HCT116 (cell line): ENCODE data around the gene EGLN3. TPM values are rescaled to one million over a fixed set of nuclear protein-coding genes. Genes with fewer than 3 reads are reported as not detected.

Experiments used
- ATAC-seq: fragments of 200-7000 bp; cut with Tn5 transposase; 2 replicates; pipeline ENCODE4 v1.9.1; 2020; ENCODE audit warnings: mild to moderate bottlenecking, moderate library complexity
- BruUV-seq: library from RNA; stranded (reverse); fragments of 400-500 nt; replicated peaks from 2 replicates; lab custom pipeline; 2021; lab: Mats Ljungman, UMichigan
- CTCF ChIA-PET: fragments of 300-600 bp; sonication (Branson Sonifier 250); formaldehyde crosslinking; loops from one replicate; lab custom pipeline; 2021; ENCODE audit warnings: antibody characterized with exemption; lab: Charles Lee
- POLR2A ChIA-PET: fragments of 300-600, 350-600 bp; sonication (Branson Sonifier 250); formaldehyde crosslinking; loops from one replicate; lab custom pipeline; 2021; ENCODE audit warnings: antibody characterized with exemption; lab: Charles Lee
- RAD21 ChIA-PET, 2 experiments: fragments of 300-600 bp; sonication (Branson Sonifier 250); formaldehyde crosslinking; loops; one replicate each; lab custom pipeline; 2023; ENCODE audit warnings: low total read pairs in 2 of 2; ENCODE audit not compliant: uncharacterized antibody in 2 of 2, unreplicated experiment in 2 of 2, low non-redundant PET in 1 of 2; lab: Charles Lee
- DNase-seq: peaks from one replicate; pipeline ENCODE4 v3.0.0-alpha.2; 2010; ENCODE audit warnings: low read depth, low spot score
- H2AFZ ChIP-seq: fragments of 200-600 bp; shearing (Covaris generic), sonication (generic); 2 replicates; pipeline ENCODE4 v1.6.1; 2017; ENCODE audit warnings: low read depth, mixed run types, mixed read lengths, antibody characterized with exemption, low read length; ENCODE audit not compliant: poor library complexity, severe bottlenecking
- H3K27ac ChIP-seq: 2 replicates; pipeline ENCODE4 v1.5.1; 2012; ENCODE audit warnings: low read depth, low read length
- H3K27me3 ChIP-seq: fragments of 200-600 bp; sonication (generic); 2 replicates; pipeline ENCODE4 v1.6.1; 2016; ENCODE audit warnings: mixed run types, low read length, mixed read lengths; ENCODE audit not compliant: insufficient read depth
- H3K36me3 ChIP-seq, 2 experiments: fragments of 200-500 bp in 1 of 2; fragments of 200-600 bp in 1 of 2; sonication (Bioruptor generic) in 1 of 2; sonication (generic) in 1 of 2; 2 replicates each; pipeline versions ENCODE4 v1.5.1 to v1.6.1; 2014 to 2016; ENCODE audit warnings: low read length in 2 of 2, inconsistent platforms in 1 of 2, mixed read lengths in 1 of 2, mixed run types in 1 of 2; ENCODE audit not compliant: insufficient read depth in 2 of 2, control insufficient read depth in 1 of 2
- H3K4me1 ChIP-seq, 2 experiments: fragments of 200-600 bp in 1 of 2; sonication (generic) in 1 of 2; 2 replicates each; pipeline versions ENCODE4 v1.5.1 to v1.6.1; 2012 to 2017; ENCODE audit warnings: low read length in 2 of 2, inconsistent platforms in 1 of 2, mild to moderate bottlenecking in 1 of 2, mixed read lengths in 1 of 2, mixed run types in 1 of 2, moderate library complexity in 1 of 2; ENCODE audit not compliant: insufficient read depth in 2 of 2, control insufficient read depth in 1 of 2
- H3K4me2 ChIP-seq: fragments of 200-600 bp; sonication (generic); 2 replicates; pipeline ENCODE4 v1.6.1; 2017; ENCODE audit warnings: mixed run types, low read length, mixed read lengths
- H3K4me3 ChIP-seq, 2 experiments: fragments of 200-600 bp in 1 of 2; sonication (generic) in 1 of 2; replicated peaks in 1 of 2; 2 replicates each; pipeline ENCODE4 v1.5.1; 2011 to 2016; ENCODE audit warnings: low read length in 2 of 2, control low read depth in 1 of 2, low read depth in 1 of 2, mild to moderate bottlenecking in 1 of 2, mixed read lengths in 1 of 2, mixed run types in 1 of 2
- H3K79me2 ChIP-seq: fragments of 200-600 bp; sonication (generic); 2 replicates; pipeline ENCODE4 v1.6.1; 2017; ENCODE audit warnings: mild to moderate bottlenecking, mixed run types, low read length, moderate library complexity, mixed read lengths; ENCODE audit not compliant: insufficient read depth
- H3K9ac ChIP-seq: fragments of 200-600 bp; sonication (generic); 2 replicates; pipeline ENCODE4 v1.6.1; 2016; ENCODE audit warnings: low read length, mixed read lengths
- H3K9me2 ChIP-seq: fragments of 200-600 bp; sonication (generic), shearing (Covaris generic); 2 replicates; pipeline ENCODE4 v1.6.1; 2017; ENCODE audit warnings: mixed run types, mild to moderate bottlenecking, moderate library complexity; ENCODE audit not compliant: insufficient read depth
- H3K9me3 ChIP-seq, 2 experiments: fragments of 200-500 bp in 1 of 2; fragments of 200-600 bp in 1 of 2; sonication (Bioruptor generic) in 1 of 2; sonication (generic) in 1 of 2; 2 replicates each; pipeline ENCODE4 v1.6.1; 2014 to 2017; ENCODE audit warnings: low read length in 2 of 2, mixed read lengths in 2 of 2, inconsistent platforms in 1 of 2, low read depth in 1 of 2, mild to moderate bottlenecking in 1 of 2, mixed run types in 1 of 2, moderate library complexity in 1 of 2; ENCODE audit not compliant: control insufficient read depth in 1 of 2, insufficient read depth in 1 of 2
- H4K20me1 ChIP-seq: fragments of 200-600 bp; sonication (generic), shearing (Covaris generic); 2 replicates; pipeline ENCODE4 v1.6.1; 2017; ENCODE audit warnings: mixed run types, mild to moderate bottlenecking, moderate library complexity; ENCODE audit not compliant: insufficient read depth
- CBX3 ChIP-seq: IDR thresholded peaks from 2 replicates; pipeline ENCODE4 v1.6.1; 2012; ENCODE audit warnings: low read depth
- CEBPB ChIP-seq: IDR thresholded peaks from 2 replicates; pipeline ENCODE4 v1.6.1; 2012; ENCODE audit warnings: low read depth
- CTCF ChIP-seq, 3 experiments: fragments of 200-600 bp in 1 of 3; sonication (generic) in 1 of 3; IDR thresholded peaks in 2 of 3; conservative IDR thresholded peaks in 1 of 3; 2 replicates each; pipeline ENCODE4 v1.5.1; 2012 to 2017; ENCODE audit warnings: low read depth in 2 of 3, low read length in 2 of 3, antibody characterized with exemption in 1 of 3, borderline replicate concordance in 1 of 3, control low read depth in 1 of 3, mild to moderate bottlenecking in 1 of 3, mixed read lengths in 1 of 3, mixed run types in 1 of 3, moderate library complexity in 1 of 3; ENCODE audit not compliant: insufficient read depth in 1 of 3
- EGR1 ChIP-seq: IDR thresholded peaks from 2 replicates; pipeline ENCODE4 v1.6.1; 2012; ENCODE audit warnings: low read depth
- EZH2phosphoT487 ChIP-seq: fragments of 200-600 bp; IDR thresholded peaks from 2 replicates; pipeline ENCODE4 v1.6.1; 2018; ENCODE audit warnings: antibody characterized with exemption, borderline replicate concordance
- FOSL1 ChIP-seq: IDR thresholded peaks from 2 replicates; pipeline ENCODE4 v1.6.1; 2012; ENCODE audit warnings: low read depth
- POLR2AphosphoS5 ChIP-seq: IDR thresholded peaks from 2 replicates; pipeline ENCODE4 v1.6.1; 2011; ENCODE audit warnings: mild to moderate bottlenecking, low read depth, low read length, moderate library complexity
- RAD21 ChIP-seq: IDR thresholded peaks from 2 replicates; pipeline ENCODE4 v1.6.1; 2012; ENCODE audit warnings: low read depth, mild to moderate bottlenecking
- SIN3A ChIP-seq: IDR thresholded peaks from 2 replicates; pipeline ENCODE4 v1.6.1; 2012; ENCODE audit warnings: low read depth
- TCF7L2 ChIP-seq: IDR thresholded peaks from 2 replicates; pipeline ENCODE4 v1.7.0; 2011; ENCODE audit warnings: borderline replicate concordance, inconsistent platforms; ENCODE audit not compliant: insufficient read depth, insufficient read length; ENCODE audit errors: extremely low read depth
- ZBTB33 ChIP-seq: IDR thresholded peaks from 2 replicates; pipeline ENCODE4 v1.6.1; 2011; ENCODE audit warnings: mild to moderate bottlenecking, low read length, moderate library complexity; ENCODE audit not compliant: insufficient replicate concordance; ENCODE audit errors: extremely low read depth
- ZNF274 ChIP-seq: fragments of 200-500 bp; sonication (Bioruptor generic); IDR thresholded peaks from 2 replicates; pipeline ENCODE4 v1.6.1; 2014; ENCODE audit warnings: mild to moderate bottlenecking, low read depth, low read length, inconsistent platforms
- intact Hi-C: fragments of 100-400 bp; cut with micrococcal nuclease; formaldehyde crosslinking; loops from 2 replicates; pipeline ENCODE4 v1.10.0; 2022
- total RNA-seq: library from RNA; stranded (reverse); gene quantifications from one replicate; pipeline ENCODE4 v1.2.1, GENCODE V29; 2021; ENCODE audit not compliant: unreplicated experiment

The EGLN3 gene
- total RNA-seq, 1 experiment from 2014 or later: 13.6 TPM

- H3K36me3 ChIP-seq: no peaks in the 10 kb centered on the region
- H3K4me2 ChIP-seq: no peak overlapping the region
- H3K27me3 ChIP-seq: no peaks in the 10 kb centered on the region
- no peak overlapping the region for H3K9ac ChIP-seq
- H3K79me2 ChIP-seq: no peaks in the 10 kb centered on the region
- no TSS peak for BruUV-seq
- no peaks in the 10 kb centered on the region; a peak in 1 of 4 replicates for H3K4me1 ChIP-seq
- H3K9me3 ChIP-seq: no peaks in the 10 kb centered on the region
- no peaks in the 10 kb centered on the region for H3K9me2 ChIP-seq
- intact Hi-C loops: no loop called here
- H2AFZ ChIP-seq: no peak overlapping the region
- TF ChIP-seq EZH2phosphoT487: no peak
- no peak for TF ChIP-seq RAD21
- no peak for TF ChIP-seq CTCF (IDR thresholded peaks at IDR 0.05 in 2 of 3, conservative IDR thresholded peaks at IDR 0.05 in 1 of 3; ENCODE audit: borderline replicate concordance in 1 of 3, insufficient read depth in 1 of 3, low read depth in 2 of 3, low read length in 2 of 3)
- no peak for TF ChIP-seq SIN3A
- no peak for TF ChIP-seq POLR2AphosphoS5
- TF ChIP-seq EGR1: no peak
- no peak for TF ChIP-seq ZNF274
- ChIA-PET POLR2A (no interaction called here), CTCF (no interaction called here), RAD21 (no interaction called here)
- H3K4me3 ChIP-seq: no peak overlapping the region
- DNase-seq (no peak), ATAC-seq (no peak)
- no peaks in the 10 kb centered on the region for H4K20me1 ChIP-seq
- H3K27ac ChIP-seq: no peak overlapping the region
These were observed 20.4 kb downstream of the EGLN3 start for GRCh38 chr14:33930439-33930838.

GRCh38 chr14:33929799-33930408 is 21.0 kb downstream of the EGLN3 start:
- no peaks in the 10 kb centered on the region for H3K36me3 ChIP-seq
- no peak overlapping the region for H3K27ac ChIP-seq
- DNase-seq: no peak
- no peaks in the 10 kb centered on the region for H3K27me3 ChIP-seq
- intact Hi-C loops: no loop called here
- H3K4me2 ChIP-seq: no peak overlapping the region
- no peak for ATAC-seq
- BruUV-seq: no TSS peak
- no peaks in the 10 kb centered on the region for H3K79me2 ChIP-seq
- H4K20me1 ChIP-seq: no peaks in the 10 kb centered on the region
- H3K9me3 ChIP-seq: no peaks in the 10 kb centered on the region
- no peak overlapping the region for H2AFZ ChIP-seq
- POLR2A ChIA-PET: no interaction called here
- no peak overlapping the region for H3K9ac ChIP-seq
- H3K4me1 ChIP-seq: no peaks in the 10 kb centered on the region
- no peak overlapping the region for H3K4me3 ChIP-seq
- RAD21 ChIA-PET: no interaction called here
- no peaks in the 10 kb centered on the region for H3K9me2 ChIP-seq
- CTCF ChIA-PET: no interaction called here
- TF ChIP-seq EZH2phosphoT487 (no peak), FOSL1 (no peak), CEBPB (no peak), ZBTB33 (no peak), CBX3 (no peak), SIN3A (no peak), EGR1 (no peak), RAD21 (no peak), TCF7L2 (no peak)
